IgD-negative memory B cell (primary cell): ENCODE data around the gene PHC2. TPM values are rescaled to one million over a fixed set of nuclear protein-coding genes. Genes with fewer than 3 reads are reported as not detected.
A peak's percentile ranks its signal among the peaks of the same experiment; 100 is the strongest.

Experiments
- H3K27ac Mint-ChIP-seq, 3 donors: one replicate each; pipeline ENCODE4 v1.8.0; 2020 to 2022; ENCODE audit warnings: mild to moderate bottlenecking in 3 of 3, mixed read lengths in 3 of 3, moderate library complexity in 1 of 3
- H3K27me3 Mint-ChIP-seq: one replicate; pipeline ENCODE4 v1.8.0; 2021; ENCODE audit warnings: mixed read lengths
- H3K36me3 Mint-ChIP-seq: one replicate; pipeline ENCODE4 v1.8.0; 2020; ENCODE audit warnings: mild to moderate bottlenecking, mixed read lengths
- H3K4me1 Mint-ChIP-seq, 3 donors: one replicate each; pipeline ENCODE4 v1.8.0; 2020 to 2022; ENCODE audit warnings: mixed read lengths in 3 of 3, mild to moderate bottlenecking in 1 of 3
- H3K4me3 Mint-ChIP-seq, 4 donors: one replicate each; pipeline ENCODE4 v1.8.0; 2020 to 2022; ENCODE audit warnings: mild to moderate bottlenecking in 4 of 4, mixed read lengths in 4 of 4, moderate library complexity in 3 of 4
- H3K9me3 Mint-ChIP-seq, 3 donors: one replicate each; pipeline ENCODE4 v1.8.0; 2020 to 2021; ENCODE audit warnings: mixed read lengths in 3 of 3, mild to moderate bottlenecking in 1 of 3
- polyA plus RNA-seq: library from polyadenylated mRNA; unstranded; fragments of 300-500 nt; fragmentation: Illumina TruSeq; gene quantifications from one replicate; pipeline ENCODE4 v1.2.3, GENCODE V29; 2021

Gene PHC2, protein sequence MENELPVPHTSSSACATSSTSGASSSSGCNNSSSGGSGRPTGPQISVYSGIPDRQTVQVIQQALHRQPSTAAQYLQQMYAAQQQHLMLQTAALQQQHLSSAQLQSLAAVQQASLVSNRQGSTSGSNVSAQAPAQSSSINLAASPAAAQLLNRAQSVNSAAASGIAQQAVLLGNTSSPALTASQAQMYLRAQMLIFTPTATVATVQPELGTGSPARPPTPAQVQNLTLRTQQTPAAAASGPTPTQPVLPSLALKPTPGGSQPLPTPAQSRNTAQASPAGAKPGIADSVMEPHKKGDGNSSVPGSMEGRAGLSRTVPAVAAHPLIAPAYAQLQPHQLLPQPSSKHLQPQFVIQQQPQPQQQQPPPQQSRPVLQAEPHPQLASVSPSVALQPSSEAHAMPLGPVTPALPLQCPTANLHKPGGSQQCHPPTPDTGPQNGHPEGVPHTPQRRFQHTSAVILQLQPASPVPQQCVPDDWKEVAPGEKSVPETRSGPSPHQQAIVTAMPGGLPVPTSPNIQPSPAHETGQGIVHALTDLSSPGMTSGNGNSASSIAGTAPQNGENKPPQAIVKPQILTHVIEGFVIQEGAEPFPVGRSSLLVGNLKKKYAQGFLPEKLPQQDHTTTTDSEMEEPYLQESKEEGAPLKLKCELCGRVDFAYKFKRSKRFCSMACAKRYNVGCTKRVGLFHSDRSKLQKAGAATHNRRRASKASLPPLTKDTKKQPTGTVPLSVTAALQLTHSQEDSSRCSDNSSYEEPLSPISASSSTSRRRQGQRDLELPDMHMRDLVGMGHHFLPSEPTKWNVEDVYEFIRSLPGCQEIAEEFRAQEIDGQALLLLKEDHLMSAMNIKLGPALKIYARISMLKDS
- polyA plus RNA-seq = 7.9 TPM

DNA sequence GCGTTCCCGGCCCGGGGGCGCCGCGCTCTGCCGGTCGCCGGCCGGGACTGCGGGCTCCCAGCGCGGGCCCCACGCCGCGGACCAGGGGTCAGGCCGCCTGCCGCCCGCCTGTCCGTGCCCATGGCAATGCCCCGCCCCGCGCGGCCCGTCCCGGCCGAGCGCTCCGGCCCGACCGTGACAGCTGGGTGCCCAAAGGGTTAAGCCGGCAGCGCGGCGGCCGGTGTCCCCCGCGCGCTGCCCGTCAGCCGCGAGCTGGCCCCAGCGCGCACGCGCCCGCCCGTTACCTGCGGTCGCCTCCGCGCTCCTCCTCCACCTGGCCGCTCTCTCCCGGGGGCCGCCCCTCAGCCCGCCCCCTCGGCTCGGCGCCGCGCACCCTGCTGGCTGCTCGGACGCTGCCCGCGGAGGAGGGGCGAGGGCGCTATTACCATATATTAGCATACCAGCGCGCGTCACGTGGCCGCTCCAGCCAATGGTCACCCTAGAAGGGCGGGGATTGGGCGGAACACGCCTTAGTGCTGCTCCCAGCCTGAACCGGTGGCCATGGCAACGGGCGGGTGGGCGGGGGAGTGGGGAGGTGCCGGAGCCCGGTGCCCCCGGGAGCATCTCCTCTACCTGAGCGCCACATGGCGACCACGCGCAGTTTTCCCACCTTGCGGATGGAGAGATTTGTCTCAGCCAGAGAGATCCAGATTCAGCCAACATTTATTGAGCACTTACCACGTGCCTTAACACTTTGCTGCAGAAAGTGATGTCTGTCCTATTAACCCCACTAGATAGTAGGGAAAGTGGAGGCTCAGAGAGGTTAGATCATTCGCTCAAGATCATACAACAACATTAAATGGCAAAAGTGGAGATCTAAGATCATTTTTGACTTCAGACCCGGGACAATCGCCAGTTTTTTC lies at the start of gene PHC2:
PHC2 (minus strand) TSS at position 404 of the 902 bp plus-strand sequence. CDS start 55,556 bp downstream, outside the sequence.
- Mint-ChIP-seq H3K36me3 (no peaks in the 10 kb centered on the region), H3K9me3 (no peaks in the 10 kb centered on the region), H3K27me3 (peaks cover 6% of the 10 kb centered on the region), H3K4me3 (peak within 1 kb of the TSS; percentile 44 to 88 (median 76)), H3K4me1 (peaks cover 0 to 2% (median 0%) of the 10 kb centered on the region in 3 donors), H3K27ac (peak within 1 kb of the TSS in 2 of 3 donors; percentile 16 to 31)

DNA sequence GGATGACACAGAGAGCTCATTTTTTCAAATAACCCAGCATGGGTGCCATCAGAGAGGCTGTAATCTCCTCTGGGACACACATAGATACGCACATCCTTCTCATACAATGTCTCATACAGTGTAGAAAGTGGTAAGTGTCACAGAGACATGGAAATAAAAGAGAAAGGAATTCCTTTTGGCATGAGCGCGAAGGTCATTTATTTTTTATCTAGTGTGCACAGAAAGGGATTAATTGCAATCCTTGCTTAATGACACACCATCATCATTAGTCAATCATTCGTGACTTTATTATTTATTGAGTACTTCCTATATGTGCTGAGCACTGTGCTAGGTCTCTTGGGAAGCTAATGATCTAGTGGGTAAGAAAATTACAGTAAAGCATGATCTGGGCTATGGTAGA lies 46.6 kb upstream of the PHC2 start:
- Mint-ChIP-seq H3K27ac (no peak overlapping the region), H3K9me3 (no peaks in the 10 kb centered on the region), H3K4me1 (peaks cover 0 to 8% (median 7%) of the 10 kb centered on the region in 3 donors), H3K4me3 (no peak overlapping the region), H3K36me3 (peaks cover 4% of the 10 kb centered on the region), H3K27me3 (no peaks in the 10 kb centered on the region)

DNA sequence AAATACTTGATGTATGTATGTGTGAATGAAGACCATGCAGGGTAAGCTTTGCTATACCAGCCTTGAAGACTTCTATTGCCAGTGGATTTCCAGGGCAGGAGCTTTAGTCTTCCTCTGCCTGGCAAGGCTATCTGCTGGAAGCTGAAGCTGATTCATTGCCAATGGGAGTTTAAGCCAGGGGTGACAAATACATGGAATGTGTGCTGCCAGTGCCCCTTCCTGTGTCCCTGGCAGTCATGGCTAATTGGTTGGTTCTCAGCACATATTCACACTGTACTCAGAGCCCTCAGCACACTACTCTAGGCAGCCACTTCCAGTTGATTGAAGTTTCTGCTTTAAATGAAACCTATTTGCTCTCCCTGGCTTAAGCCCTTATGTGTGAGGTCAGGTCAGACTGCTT lies 43.0 kb upstream of the PHC2 start:
- H3K9me3 Mint-ChIP-seq = no peaks in the 10 kb centered on the region
- H3K4me3 Mint-ChIP-seq = peak overlapping the region in 2 of 4 donors; percentile 23 to 49
- no peaks in the 10 kb centered on the region for H3K36me3 Mint-ChIP-seq
- no peaks in the 10 kb centered on the region for H3K27me3 Mint-ChIP-seq
- H3K27ac Mint-ChIP-seq = no peak overlapping the region
- peaks cover 13 to 16% (median 14%) of the 10 kb centered on the region in 3 donors for H3K4me1 Mint-ChIP-seq

DNA sequence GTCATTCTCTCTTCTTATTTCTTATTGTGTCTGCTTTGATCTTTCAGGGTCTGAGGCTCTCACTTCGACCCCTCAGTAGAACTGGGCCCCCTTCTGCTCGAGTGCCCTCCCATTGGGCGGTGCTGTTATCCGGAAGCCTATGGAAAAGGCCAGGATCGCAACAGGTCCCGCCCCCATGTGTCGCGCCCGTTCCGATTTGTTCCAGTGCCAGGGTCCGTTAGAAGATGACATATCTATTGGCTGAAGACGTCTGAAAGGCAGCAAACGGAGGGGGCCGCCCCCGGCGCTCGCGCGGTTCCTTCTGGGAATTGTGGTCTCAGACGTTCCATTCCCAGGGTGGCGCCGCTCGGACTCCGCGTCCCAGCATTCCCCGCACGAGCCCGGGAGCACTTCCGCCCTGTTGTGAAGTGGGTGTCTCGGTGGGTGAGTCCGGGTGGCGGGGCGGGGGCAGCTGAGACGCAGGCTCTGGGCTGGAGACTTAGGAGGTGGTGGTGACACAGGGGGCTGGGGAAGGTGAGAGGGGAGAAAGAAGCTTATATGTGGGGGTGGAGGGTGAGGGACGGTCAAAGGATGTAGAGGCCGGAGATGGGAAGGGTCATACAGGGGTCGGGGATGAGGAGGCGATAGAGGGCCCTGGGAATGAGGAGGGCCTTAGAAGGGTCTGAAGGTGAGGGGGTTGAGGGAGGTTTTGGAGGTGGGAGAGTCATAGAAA lies 41.5 kb upstream of the PHC2 start, which contains the start of gene ZSCAN20:
ZSCAN20 (plus strand) TSS at position 377 of the 712 bp plus-strand sequence. CDS start 6,644 bp downstream, outside the sequence.
- Mint-ChIP-seq H3K4me1 (peaks cover 13 to 16% (median 14%) of the 10 kb centered on the region in 3 donors), H3K27me3 (no peaks in the 10 kb centered on the region), H3K9me3 (no peaks in the 10 kb centered on the region), H3K4me3 (peak within 1 kb of the TSS; percentile 23 to 98 (median 92)), H3K27ac (peak within 1 kb of the TSS; percentile 3 to 73 (median 7)), H3K36me3 (no peaks in the 10 kb centered on the region)

DNA sequence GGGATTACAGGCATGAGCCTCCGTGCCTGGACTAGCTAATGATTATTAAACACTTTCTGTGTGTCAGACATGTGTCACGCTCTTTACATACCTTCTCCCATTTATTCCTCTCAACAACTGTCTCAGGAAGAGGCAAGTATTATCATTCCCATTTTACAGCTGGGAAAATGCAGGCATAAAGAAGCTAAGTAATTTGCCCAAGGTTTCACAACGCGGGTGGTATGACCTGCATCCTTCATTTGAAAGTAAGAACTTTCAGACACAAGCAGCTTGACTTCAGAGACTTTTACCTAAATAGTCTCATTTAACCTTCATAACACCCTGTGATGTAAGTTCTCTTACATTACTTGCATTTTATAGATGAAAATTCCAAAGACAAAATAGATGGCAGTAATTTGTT lies 40.5 kb upstream of the PHC2 start:
- Mint-ChIP-seq H3K4me3 (no peak overlapping the region), H3K36me3 (no peaks in the 10 kb centered on the region), H3K27ac (peak overlapping the region in 1 of 3 donors; percentile 73), H3K9me3 (no peaks in the 10 kb centered on the region), H3K27me3 (no peaks in the 10 kb centered on the region), H3K4me1 (peaks cover 13 to 16% (median 14%) of the 10 kb centered on the region in 3 donors)

DNA sequence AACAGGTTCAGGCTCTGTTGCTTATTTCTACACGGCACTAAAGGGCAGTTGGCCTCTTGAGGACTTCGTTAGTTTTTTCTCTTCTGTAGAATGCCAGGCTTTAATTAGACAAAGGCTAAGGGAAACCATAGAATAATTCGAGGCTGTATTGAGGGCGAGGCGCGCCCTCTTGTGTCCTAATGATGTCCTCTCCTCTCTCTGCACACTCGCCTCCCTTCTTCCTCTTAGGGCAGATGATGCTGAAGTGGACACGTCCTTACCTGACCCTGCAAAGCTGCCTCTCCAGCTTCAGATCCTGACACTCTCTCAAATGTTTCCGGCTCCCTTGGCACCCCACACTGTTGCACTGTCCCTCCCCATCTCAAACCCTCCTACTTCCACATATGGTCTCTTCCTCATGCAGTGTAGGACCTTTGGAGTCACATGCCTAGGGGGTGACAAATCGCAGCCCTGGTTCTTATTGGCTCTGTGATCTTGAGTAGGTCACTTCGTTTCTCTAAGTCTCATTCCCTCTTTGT lies 39.7 kb upstream of the PHC2 start:
- H3K27me3 Mint-ChIP-seq = no peaks in the 10 kb centered on the region
- no peaks in the 10 kb centered on the region for H3K9me3 Mint-ChIP-seq
- no peak overlapping the region for H3K27ac Mint-ChIP-seq
- peaks cover 13 to 16% (median 14%) of the 10 kb centered on the region in 3 donors for H3K4me1 Mint-ChIP-seq
- peak overlapping the region in 1 of 4 donors; percentile 24 for H3K4me3 Mint-ChIP-seq
- no peaks in the 10 kb centered on the region for H3K36me3 Mint-ChIP-seq

DNA sequence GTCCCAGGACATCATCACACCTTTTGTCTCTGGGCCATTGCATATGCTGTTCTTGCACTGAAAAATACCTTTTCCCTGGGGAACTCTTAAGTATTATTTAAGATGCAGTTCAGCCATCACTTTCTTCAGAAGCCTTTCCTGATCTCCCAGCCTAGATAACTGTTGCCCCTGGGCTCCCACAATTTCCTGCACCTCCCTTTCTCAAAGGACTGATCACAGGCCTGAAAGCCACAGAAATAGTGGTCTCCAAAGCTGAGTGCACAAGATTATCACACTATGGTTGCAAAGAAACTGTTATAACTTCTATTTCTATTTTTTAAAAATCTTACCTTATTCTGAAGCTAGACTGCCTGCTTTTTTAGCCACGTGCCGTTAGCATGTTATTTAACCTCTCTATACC lies 38.8 kb upstream of the PHC2 start:
- Mint-ChIP-seq H3K36me3 (no peaks in the 10 kb centered on the region), H3K27ac (no peak overlapping the region), H3K4me3 (no peak overlapping the region), H3K4me1 (peaks cover 13 to 16% (median 16%) of the 10 kb centered on the region in 3 donors), H3K9me3 (no peaks in the 10 kb centered on the region), H3K27me3 (no peaks in the 10 kb centered on the region)

DNA sequence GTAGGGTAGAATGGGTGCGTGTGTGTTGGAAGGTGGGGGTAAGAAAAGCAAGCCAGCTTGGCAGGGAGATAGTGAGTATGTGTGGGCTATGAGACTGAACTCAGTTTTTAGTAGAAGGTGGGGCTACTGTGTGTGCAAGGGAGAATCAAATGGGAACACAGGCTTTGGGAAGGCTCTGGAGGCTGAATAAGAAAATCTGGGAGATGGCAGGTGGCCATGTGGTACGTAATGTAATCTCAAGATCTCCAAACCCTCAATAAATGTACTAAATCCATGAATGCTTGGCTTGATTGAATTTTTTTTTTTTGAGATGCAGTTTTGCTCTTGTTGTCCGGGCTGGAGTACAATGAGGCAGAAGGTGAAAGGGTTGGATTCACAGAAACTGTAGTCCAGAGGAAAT lies 38.1 kb upstream of the PHC2 start:
- Mint-ChIP-seq H3K27ac (peak overlapping the region in 1 of 3 donors; percentile 18), H3K27me3 (no peaks in the 10 kb centered on the region), H3K36me3 (no peaks in the 10 kb centered on the region), H3K4me3 (no peak overlapping the region), H3K4me1 (peaks cover 13 to 16% (median 16%) of the 10 kb centered on the region in 3 donors), H3K9me3 (no peaks in the 10 kb centered on the region)

DNA sequence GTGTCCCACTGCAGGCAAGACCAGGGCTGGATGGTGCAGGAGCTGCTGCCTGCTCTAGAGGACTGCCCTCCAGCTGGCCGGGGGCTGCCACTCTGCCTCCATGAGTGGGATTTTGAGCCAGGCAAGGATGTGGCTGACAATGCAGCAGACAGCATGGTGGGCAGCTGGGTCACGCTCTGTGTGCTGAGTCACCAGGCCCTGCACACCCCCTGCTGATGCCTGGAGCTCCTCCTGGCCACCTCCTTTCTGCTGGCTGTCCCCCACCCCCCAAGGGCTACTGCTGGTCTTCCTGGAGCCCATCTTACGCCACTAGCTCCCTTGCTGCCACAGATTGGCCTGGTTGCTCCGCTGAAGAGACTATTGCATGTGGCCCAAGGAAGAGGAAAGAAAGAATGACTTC lies 37.6 kb upstream of the PHC2 start:
- H3K9me3 Mint-ChIP-seq = no peaks in the 10 kb centered on the region
- H3K4me1 Mint-ChIP-seq = peaks cover 12 to 16% (median 14%) of the 10 kb centered on the region in 3 donors
- H3K27me3 Mint-ChIP-seq = no peaks in the 10 kb centered on the region
- H3K4me3 Mint-ChIP-seq = no peak overlapping the region
- no peaks in the 10 kb centered on the region for H3K36me3 Mint-ChIP-seq
- peak overlapping the region in 1 of 3 donors; percentile 18 for H3K27ac Mint-ChIP-seq

DNA sequence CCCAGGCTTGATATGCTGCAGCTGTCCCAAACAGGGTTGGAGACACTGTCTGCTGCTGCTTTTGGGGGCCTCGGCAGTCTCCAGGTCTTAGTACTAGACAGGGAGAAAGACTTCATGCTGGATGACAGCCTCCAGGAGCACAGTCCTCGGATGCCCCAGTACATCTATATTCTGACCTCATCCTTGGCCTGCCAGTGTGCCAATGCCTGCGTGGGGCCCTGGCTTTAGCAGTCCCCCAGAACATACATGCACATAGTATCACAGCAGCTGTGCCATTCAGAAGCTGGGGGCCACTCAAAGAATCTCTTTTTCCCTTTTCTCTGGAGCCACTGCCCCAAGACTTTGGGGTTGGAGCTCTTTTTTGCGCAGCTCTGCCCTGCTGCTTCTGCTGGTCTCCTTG lies 37.1 kb upstream of the PHC2 start:
- Mint-ChIP-seq H3K4me3 (no peak overlapping the region), H3K9me3 (no peaks in the 10 kb centered on the region), H3K36me3 (no peaks in the 10 kb centered on the region), H3K27me3 (no peaks in the 10 kb centered on the region), H3K4me1 (peaks cover 7 to 17% (median 10%) of the 10 kb centered on the region in 3 donors), H3K27ac (no peak overlapping the region)

DNA sequence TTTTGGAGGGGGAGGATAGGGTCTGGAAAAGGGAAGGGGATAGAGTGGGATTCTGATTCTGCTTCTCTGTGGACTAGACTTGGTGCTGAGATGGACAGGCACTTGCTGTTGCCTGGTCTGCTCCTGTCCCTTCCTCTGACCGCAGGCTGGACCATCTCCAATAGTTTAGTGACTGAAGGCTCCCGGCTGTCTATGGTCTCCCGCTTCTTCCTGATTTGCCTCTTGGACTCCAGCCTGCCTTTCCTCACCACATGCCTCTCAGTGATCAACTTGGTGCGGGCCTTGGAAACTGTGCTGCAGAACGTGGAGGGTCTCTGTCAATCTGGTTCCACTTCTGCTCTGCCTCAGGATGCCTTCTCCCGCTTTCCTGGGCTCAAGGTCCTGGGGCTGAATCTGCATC lies 35.3 kb upstream of the PHC2 start:
- H3K27ac Mint-ChIP-seq = no peak overlapping the region
- no peak overlapping the region for H3K4me3 Mint-ChIP-seq
- no peaks in the 10 kb centered on the region for H3K9me3 Mint-ChIP-seq
- H3K27me3 Mint-ChIP-seq = no peaks in the 10 kb centered on the region
- H3K36me3 Mint-ChIP-seq = no peaks in the 10 kb centered on the region
- H3K4me1 Mint-ChIP-seq = peaks cover 5 to 19% (median 12%) of the 10 kb centered on the region in 3 donors

DNA sequence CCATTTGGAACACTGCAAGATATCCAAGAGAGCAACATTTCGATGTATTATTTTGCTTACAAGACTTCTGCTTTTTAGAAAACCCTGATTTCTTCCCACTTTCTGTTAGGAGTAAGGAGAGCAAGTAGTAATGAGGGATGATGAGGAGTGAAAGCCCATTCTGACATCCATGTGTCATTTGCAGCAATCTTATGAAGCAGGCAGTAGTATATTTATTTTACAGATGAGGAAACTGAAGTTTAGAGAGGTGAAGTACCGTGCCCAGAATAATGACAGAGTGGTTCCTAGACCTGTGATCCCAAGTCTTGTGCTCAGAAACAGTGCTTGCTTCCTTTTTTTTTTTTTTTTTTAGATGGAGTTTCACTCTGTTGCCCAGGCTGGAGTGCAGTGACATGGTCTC lies 34.4 kb upstream of the PHC2 start:
- H3K36me3 Mint-ChIP-seq = no peaks in the 10 kb centered on the region
- no peak overlapping the region for H3K4me3 Mint-ChIP-seq
- H3K4me1 Mint-ChIP-seq = peaks cover 10 to 23% (median 17%) of the 10 kb centered on the region in 3 donors
- H3K27ac Mint-ChIP-seq = no peak overlapping the region
- H3K27me3 Mint-ChIP-seq = no peaks in the 10 kb centered on the region
- H3K9me3 Mint-ChIP-seq = no peaks in the 10 kb centered on the region

DNA sequence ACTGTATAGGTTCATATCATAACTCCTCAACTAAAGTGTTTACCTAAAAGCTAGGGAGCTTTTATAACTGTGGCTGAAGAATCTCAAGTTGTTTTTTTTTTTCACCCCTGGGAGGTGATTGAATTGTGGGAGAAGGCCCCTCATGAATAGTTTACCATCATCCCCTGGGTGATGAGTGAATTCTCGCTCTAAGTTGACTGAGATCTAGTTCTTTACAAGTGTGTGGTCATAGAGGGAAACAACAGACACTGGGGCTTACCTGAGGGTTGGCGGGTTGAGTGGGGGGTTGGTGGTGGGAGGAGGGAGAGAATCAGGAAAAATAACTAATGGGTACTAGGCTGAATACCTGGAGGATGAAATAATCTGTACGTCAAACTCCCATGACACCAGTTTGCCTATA lies 33.7 kb upstream of the PHC2 start:
- Mint-ChIP-seq H3K4me1 (peaks cover 15 to 31% (median 24%) of the 10 kb centered on the region in 3 donors), H3K27me3 (no peaks in the 10 kb centered on the region), H3K27ac (no peak overlapping the region)

More for the DNA sequence above, 33.7 kb upstream of the PHC2 start:
- Mint-ChIP-seq H3K36me3 (no peaks in the 10 kb centered on the region), H3K9me3 (no peaks in the 10 kb centered on the region), H3K4me3 (no peak overlapping the region)
